PFSK-1 (cell line): Measurements from ENCODE around the gene NUS1.

ENCODE experiments used
- FOXP2 ChIP-seq: optimal IDR thresholded peaks from 2 replicates; pipeline ENCODE3; 2011; ENCODE audit warnings: borderline replicate concordance, control low read depth, inconsistent platforms; ENCODE audit not compliant: insufficient read depth; ENCODE audit errors: extremely low read length, extremely low read depth
- POLR2AphosphoS5 ChIP-seq: IDR thresholded peaks from 2 replicates; pipeline ENCODE4 v1.6.1; 2012; ENCODE audit warnings: low read depth, mild to moderate bottlenecking, control low read depth, low read length, moderate library complexity
- SIN3A ChIP-seq: IDR thresholded peaks from 2 replicates; pipeline ENCODE4 v1.6.1; 2012; ENCODE audit warnings: mild to moderate bottlenecking, low read length, moderate library complexity, borderline replicate concordance; ENCODE audit not compliant: insufficient read depth
- TAF1 ChIP-seq: IDR thresholded peaks from 2 replicates; pipeline ENCODE4 v1.6.1; 2012; ENCODE audit warnings: low read length, control low read depth, borderline replicate concordance; ENCODE audit not compliant: insufficient read depth
- TF ChIP-seq, protein P1 (sequence below), 2 experiments: IDR thresholded peaks; 2 replicates each; pipeline versions ENCODE4 v1.6.1 to v1.8.0; 2011 to 2012; ENCODE audit warnings: low read depth in 2 of 2, low read length in 2 of 2, control low read depth in 1 of 2, inconsistent platforms in 1 of 2, mild to moderate bottlenecking in 1 of 2, moderate library complexity in 1 of 2; ENCODE audit not compliant: insufficient read depth in 1 of 2

NUS1 gene

DNA sequence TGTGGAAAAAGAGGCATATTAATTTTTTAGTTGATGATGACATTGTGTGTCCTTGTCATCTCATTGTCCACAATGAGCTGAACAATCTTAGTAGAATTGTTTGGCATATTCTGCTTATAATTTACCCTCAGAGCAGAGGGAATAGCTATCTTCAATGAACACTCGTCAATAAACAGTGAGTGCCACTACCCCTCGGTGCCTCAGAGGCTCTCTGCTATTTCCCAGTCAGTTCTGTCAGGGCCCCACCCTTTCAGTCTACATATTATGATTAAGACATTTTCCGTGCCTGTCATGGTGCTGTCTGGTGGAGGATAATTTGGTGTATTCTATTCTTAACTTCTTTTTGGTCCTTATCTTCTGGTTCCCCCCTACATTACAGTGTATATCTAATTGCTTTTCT, 31.2 kb downstream of the NUS1 start:
- TF ChIP-seq, protein P1, sequence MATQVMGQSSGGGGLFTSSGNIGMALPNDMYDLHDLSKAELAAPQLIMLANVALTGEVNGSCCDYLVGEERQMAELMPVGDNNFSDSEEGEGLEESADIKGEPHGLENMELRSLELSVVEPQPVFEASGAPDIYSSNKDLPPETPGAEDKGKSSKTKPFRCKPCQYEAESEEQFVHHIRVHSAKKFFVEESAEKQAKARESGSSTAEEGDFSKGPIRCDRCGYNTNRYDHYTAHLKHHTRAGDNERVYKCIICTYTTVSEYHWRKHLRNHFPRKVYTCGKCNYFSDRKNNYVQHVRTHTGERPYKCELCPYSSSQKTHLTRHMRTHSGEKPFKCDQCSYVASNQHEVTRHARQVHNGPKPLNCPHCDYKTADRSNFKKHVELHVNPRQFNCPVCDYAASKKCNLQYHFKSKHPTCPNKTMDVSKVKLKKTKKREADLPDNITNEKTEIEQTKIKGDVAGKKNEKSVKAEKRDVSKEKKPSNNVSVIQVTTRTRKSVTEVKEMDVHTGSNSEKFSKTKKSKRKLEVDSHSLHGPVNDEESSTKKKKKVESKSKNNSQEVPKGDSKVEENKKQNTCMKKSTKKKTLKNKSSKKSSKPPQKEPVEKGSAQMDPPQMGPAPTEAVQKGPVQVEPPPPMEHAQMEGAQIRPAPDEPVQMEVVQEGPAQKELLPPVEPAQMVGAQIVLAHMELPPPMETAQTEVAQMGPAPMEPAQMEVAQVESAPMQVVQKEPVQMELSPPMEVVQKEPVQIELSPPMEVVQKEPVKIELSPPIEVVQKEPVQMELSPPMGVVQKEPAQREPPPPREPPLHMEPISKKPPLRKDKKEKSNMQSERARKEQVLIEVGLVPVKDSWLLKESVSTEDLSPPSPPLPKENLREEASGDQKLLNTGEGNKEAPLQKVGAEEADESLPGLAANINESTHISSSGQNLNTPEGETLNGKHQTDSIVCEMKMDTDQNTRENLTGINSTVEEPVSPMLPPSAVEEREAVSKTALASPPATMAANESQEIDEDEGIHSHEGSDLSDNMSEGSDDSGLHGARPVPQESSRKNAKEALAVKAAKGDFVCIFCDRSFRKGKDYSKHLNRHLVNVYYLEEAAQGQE (IDR thresholded peaks at IDR 0.05; ENCODE audit: insufficient read depth in 1 of 2, low read depth in 2 of 2, low read length in 2 of 2), result no peak
- TF ChIP-seq TAF1 (no peak), FOXP2 (no peak), POLR2AphosphoS5 (no peak), SIN3A (no peak)

DNA sequence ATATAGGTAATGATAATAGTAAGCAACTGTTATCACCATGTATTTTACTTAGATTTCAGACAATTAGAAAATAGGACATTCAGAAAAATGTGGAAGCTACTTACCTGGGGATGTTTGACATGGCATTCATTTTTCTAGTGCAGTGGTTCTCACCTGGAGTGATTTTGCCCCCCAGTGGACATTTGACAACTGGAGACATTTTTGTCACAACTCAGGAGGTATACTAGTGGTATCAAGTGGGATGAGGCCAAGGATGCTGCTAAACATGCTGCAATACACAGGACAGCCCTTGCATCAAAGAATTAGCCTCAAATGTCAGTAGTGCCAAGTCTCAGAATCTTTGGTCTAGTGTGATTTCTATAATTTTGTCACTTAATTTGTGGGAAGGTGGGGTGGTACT, 36.1 kb downstream of the NUS1 start:
- TF ChIP-seq TAF1 (no peak), POLR2AphosphoS5 (no peak), SIN3A (no peak), FOXP2 (no peak)
- TF ChIP-seq, protein P1 (IDR thresholded peaks at IDR 0.05; ENCODE audit: insufficient read depth in 1 of 2, low read depth in 2 of 2, low read length in 2 of 2), result no peak

- TF ChIP-seq, protein P1 (IDR thresholded peaks at IDR 0.05; ENCODE audit: insufficient read depth in 1 of 2, low read depth in 2 of 2, low read length in 2 of 2), result no peak
- TF ChIP-seq SIN3A, result no peak
- TF ChIP-seq FOXP2, result no peak
- no peak for TF ChIP-seq POLR2AphosphoS5
- no peak for TF ChIP-seq TAF1
Measured at GRCh38 chr6:117718895-117719294, 43.6 kb downstream of the NUS1 start.

DNA sequence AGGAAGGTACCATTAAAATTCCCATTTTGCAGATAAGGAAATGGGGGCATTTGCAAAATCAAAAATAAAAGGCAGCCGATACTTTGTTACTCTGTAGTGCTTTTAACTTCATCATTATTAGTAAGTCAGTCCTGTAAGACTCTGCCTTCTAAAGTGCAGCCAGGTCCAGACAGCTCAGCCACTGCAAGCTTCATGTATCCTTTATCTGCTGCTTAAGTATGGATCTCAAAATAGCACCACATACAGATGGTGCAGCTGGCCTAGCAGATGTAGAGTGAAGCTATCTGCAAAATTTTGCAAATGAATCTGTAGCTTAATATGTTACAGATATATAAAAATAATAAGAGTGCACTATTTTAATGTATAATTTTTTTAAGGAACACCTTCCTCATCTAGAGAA, 53.4 kb downstream of the NUS1 start:
- no peak for TF ChIP-seq POLR2AphosphoS5
- TF ChIP-seq, protein P1 (IDR thresholded peaks at IDR 0.05; ENCODE audit: insufficient read depth in 1 of 2, low read depth in 2 of 2, low read length in 2 of 2), result no peak
- no peak for TF ChIP-seq TAF1
- no peak for TF ChIP-seq FOXP2
- TF ChIP-seq SIN3A, result no peak

DNA sequence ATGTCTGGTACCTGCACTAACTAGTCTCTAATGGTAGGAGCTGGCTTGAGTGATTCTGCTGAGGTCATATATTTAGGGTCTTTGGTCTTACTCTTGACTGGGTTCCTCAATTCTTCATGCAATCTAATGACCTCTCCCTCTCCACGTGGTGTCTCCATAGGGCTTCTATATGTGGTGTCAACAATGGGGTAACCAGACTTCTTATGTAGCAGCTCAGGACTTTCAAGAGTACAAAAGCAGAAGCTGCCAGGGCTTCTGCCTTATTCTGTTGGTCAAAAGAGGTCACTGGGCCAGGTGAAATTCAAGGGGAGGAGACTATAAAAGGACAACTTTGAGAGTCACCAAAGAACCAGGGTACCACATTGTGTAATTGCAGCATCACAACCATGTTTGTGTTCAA, 54.3 kb downstream of the NUS1 start:
- TF ChIP-seq, protein P1 (IDR thresholded peaks at IDR 0.05; ENCODE audit: insufficient read depth in 1 of 2, low read depth in 2 of 2, low read length in 2 of 2), result no peak
- TF ChIP-seq TAF1, result no peak
- no peak for TF ChIP-seq SIN3A
- no peak for TF ChIP-seq FOXP2
- TF ChIP-seq POLR2AphosphoS5, result no peak
